Activated CD8-positive, alpha-beta memory T cell treated with anti-CD3 and anti-CD28 coated beads for 24 hours (primary cell): Measurements from ENCODE around the gene MACROD2.
"Not testable (repeated sequence)": the region's sequence is repeated elsewhere in the genome, so short reads cannot be mapped to it uniquely, and the experiment has no call there.

ENCODE experiments used
- DNase-seq: peaks from one replicate; pipeline ENCODE4 v3.0.0-alpha.2; 2020

MACROD2 gene

GRCh38 chr20:15075586-15075985, 1080.3 kb downstream of the MACROD2 start:
- DNase-seq: no peak

- DNase-seq: no peak
Measured at GRCh38 chr20:15076785-15077184, 1081.5 kb downstream of the MACROD2 start.

DNA sequence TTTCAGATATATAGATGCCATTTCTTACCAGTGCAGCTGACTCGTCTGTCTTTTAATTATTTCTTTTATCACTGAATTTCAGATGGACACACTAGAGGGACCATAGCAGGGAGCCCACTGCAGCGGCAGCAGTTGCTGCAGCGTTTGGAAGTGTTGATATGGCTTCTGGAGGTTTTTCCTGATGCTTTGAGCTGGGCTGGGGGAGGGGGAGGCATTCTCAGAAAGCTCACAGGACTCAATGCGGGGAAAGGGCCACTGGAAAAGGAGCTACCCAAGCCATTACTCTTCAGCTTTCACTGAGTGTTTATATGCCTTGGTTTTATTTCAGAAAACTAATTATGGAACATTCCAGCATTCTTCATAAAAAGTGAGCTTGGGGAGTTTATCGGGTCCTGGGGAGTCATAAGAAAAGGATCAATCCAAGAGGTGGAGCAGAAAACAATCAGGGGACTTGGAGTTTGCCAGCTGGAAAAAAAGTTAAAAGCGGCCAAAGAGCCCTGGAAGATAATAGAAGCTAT, 1082.5 kb downstream of the MACROD2 start:
- DNase-seq: no peak

- DNase-seq: no peak
Measured at GRCh38 chr20:15079594-15080340, 1084.5 kb downstream of the MACROD2 start.

GRCh38 chr20:15081261-15081660, 1085.9 kb downstream of the MACROD2 start:
- DNase-seq: no peak

DNA sequence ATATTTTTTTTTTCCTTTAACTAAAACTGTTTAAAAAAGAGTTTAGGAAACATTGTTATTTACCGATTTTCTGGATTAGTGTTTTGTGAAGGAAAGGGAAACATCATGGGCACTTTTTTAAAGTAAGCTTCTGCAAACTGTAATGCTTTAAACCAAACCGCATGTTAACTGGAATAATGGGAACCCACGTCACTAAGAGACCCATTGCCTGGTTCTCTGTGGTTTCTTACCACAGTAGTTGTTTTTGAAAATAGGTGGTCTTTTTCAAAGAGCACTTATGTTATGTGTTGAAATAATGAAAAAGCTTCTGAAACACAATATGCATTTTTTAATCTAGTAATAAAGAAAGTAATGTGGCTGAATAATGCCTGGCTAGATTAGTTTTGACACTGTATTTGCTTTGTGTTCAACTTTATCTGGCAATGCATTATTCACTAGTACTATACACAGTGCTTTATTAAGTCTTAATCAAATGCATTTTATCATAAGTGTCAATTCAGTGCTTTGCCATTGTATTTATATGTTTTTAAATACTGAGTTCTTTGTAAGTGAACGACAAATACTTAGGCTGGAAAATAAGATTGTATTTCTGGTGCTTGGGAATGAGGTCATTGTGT, 1096.2 kb downstream of the MACROD2 start:
- DNase-seq: no peak

DNA sequence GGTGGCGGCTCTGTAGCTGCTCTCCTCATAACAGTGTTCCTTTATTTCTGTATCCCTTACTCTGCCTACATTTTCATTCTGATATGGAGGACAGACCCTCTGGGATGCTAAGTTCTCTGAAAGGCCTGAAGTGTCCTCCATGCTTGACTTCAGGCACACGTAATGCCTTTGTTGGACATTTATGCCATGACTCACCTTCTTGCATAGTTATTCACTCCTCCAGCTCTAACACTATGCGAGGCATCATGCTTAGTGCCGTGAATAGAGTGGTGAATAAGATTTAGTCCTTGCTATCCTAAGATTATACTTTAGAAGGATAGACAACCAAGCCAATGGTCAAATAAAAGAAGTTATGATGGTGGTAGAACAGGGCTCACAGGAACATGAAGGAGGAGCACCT, 1103.0 kb downstream of the MACROD2 start:
- no peak for DNase-seq

DNA sequence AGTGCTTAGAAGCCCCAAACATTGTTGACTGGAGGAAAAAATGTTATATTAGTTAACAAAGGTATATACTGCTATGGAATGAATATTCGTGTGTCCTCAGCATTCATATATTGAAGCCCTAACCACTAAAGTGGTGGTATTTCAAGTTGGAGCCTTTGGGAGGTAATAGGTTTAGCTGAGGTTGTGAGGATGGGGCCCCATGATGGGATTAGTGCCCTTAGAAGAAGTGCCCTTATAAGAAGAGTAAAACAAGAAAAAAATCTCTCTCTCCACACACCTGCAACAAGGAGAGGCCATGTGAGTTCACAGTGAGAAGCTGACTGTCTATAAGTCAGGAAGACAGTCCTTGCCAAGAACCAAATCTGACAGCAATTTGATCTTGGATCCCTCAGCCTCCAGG, 1103.8 kb downstream of the MACROD2 start:
- DNase-seq: no peak

GRCh38 chr20:15100506-15101160, 1105.3 kb downstream of the MACROD2 start:
- no peak for DNase-seq

- no peak for DNase-seq
Measured at GRCh38 chr20:15107931-15108330, 1112.6 kb downstream of the MACROD2 start.

GRCh38 chr20:15109494-15109893, 1114.2 kb downstream of the MACROD2 start:
- no peak for DNase-seq

DNA sequence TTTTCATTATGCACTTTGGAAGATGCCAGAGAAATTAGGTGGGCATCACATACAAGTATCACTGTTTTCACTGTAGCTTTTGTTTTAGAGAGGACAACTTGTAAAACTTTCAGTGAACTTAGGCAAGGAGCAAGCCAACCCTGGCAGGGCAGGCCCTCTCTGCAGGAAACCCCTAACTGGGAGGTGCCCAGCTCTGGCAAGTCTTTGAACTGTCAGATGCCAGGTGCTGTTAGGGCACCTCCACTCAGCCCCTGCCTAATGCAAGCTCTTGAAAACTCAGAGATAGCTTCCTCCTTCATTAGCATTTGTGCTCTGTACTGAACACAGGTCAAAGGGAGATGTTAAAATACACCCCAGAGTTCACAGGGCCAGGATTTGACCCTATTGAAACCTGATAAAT, 1116.3 kb downstream of the MACROD2 start:
- no peak for DNase-seq

GRCh38 chr20:15113144-15113773, 1117.9 kb downstream of the MACROD2 start:
- no peak for DNase-seq

- DNase-seq: no peak
Measured at GRCh38 chr20:15119852-15120487, 1124.7 kb downstream of the MACROD2 start.

DNA sequence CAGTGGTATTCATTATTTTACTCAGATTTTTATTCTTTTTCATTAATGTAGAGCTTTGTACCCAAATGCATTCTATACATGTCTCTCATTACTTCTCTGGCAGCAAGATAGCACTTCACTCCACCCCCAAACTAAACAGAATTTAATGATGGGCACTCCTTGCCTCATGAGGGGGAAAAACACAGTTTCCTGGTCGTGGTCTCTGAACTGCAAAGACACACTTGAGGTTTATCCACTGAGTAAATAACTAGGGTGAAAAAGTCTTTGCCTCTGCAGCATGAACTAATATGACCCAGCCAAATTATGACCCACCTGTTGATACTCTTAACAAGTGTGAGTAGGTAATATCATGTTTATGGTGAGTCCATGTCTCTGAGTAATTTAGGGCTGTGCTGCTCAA, 1127.3 kb downstream of the MACROD2 start:
- DNase-seq: no peak

DNA sequence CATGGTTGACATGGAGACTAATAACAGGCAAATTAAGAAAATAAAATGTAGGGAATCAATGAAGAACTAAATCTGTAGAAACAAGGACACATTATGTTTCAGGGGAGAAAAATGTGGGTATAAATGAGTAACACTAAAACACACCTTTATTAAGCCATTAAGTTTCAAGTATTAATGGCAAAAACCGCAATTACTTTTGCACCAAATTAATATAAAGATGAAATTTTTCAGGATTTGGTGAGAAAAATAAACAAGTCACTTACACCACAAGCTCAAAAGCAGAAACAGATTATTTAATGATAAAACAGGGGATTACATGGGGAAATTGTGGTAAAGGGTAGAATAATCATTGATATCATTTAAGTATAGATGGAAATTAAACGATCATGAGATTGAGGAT, 1135.9 kb downstream of the MACROD2 start:
- DNase-seq: no peak

GRCh38 chr20:15138548-15139126, 1143.3 kb downstream of the MACROD2 start:
- DNase-seq: no peak

- DNase-seq: no peak
Measured at GRCh38 chr20:15139522-15139921, 1144.2 kb downstream of the MACROD2 start.

DNA sequence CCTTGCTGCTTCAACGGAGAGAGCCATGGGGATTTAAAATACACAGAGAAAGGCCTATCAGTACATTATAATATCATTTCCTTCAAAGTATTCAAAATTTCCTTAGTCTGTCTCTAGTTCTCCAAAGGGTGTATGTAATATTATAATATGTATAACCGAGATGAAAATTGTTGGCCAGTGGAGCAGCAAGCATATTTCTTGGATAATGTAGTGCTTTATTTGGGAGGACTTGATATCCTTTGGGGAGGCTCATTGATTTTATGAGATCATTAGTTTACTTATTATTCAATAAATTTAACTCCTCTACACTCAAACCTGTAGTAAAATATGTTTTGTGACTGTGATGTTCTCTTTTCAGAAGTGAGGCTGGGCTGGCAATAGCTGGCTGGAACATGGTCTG, 1145.0 kb downstream of the MACROD2 start:
- DNase-seq: no peak

DNA sequence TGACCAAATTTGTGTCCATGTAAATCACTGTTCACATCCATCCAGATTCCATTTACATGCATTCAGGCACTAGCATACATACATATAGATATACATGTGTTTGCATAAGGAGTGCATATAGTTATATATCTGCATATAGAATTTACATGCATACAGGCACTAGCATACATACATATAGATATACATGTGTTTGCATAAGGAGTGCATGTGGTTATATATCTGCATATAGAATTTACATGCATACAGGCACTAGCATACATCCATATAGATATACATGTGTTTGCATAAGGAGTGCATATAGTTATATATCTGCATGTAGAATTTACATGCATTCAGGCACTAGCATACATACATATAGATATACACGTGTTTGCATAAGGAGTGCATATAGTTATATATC, 1145.6 kb downstream of the MACROD2 start:
- DNase-seq: not testable (repeated sequence)

GRCh38 chr20:15141861-15142260, 1146.5 kb downstream of the MACROD2 start:
- DNase-seq: no peak

GRCh38 chr20:15143478-15143877, 1148.2 kb downstream of the MACROD2 start:
- no peak for DNase-seq

DNA sequence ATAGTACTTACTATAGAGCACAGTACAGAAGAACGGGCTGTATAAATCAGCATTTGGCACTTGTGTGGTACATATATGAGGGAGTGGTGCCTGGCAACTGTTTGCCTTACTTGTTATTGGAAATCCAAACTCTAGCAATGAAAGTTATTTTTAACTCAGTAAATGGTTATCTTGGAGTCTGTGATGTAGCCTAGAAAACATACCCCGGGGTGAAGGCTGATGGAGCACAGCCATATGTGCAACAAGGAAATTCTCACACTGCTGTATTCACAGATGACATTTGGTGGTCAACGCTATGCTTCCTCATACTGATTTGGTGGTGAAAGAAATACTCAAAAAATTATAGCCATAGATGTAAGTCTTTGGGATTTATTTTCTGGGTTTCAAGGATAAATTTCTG, 1149.6 kb downstream of the MACROD2 start:
- no peak for DNase-seq
